GM12892 (cell line): ENCODE measurements around the gene SEH1L.

ENCODE experiments used
- POLR2A ChIP-seq: IDR thresholded peaks from 2 replicates; pipeline ENCODE4 v1.6.1; 2011; ENCODE audit warnings: low read depth, low read length, control low read depth
- POLR2AphosphoS5 ChIP-seq: IDR thresholded peaks from 2 replicates; pipeline ENCODE4 v1.6.1; 2011; ENCODE audit warnings: low read depth, low read length, control low read depth
- TAF1 ChIP-seq: IDR thresholded peaks from 2 replicates; pipeline ENCODE4 v1.6.1; 2011; ENCODE audit warnings: low read depth, mild to moderate bottlenecking, control low read depth, low read length, borderline replicate concordance

DNA sequence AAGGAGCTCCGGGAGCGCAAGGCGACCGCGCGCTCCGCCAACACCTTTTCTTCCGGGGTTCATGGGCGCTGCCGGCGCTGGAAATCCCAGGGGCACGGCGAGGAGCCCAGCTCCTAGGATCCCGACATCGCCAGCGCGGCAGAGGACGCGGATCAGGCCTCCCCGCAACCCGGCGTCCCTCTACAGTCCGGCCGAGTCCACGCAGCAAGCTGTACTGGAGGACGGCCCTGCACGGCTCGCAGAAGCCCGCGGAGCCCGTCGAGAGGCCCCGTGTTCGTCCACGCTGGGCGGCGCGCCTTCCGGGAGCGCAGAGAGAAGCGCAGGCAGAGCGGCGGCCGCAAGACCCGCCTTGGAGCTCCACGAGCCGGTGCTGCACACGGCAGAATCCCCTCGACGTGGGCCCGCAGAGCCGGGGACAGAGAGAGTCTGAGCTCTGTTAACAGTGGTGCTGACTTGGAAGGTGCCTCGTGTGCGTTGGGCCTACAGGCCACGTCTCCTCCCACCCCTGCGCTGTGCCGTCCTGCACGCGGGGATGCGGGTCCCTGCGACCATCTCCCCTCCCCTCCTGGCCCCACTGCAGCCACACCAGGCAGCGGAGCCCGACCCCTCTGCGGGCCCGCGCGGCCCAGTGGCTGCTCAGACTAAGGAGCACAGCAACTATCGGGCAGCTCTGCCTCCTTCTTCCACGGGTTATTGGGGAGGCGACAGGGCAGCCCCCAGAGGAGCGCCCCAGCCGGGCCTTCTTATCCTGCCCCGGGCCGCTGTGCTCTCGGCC lies 35.7 kb upstream of the SEH1L start:
- TF ChIP-seq POLR2AphosphoS5: no peak
- no peak for TF ChIP-seq POLR2A
- TF ChIP-seq TAF1: no peak
